GM21390 (cell line): ENCODE data around the gene CD226.
"Not testable (repeated sequence)": the region's sequence is repeated elsewhere in the genome, so short reads cannot be mapped to it uniquely, and the experiment has no call there.

Experiments used
- ATAC-seq: cut with Tn5 transposase; IDR thresholded peaks from one replicate; pipeline ENCODE4 v1.9.1; 2021; ENCODE audit not compliant: unreplicated experiment

The CD226 gene

DNA sequence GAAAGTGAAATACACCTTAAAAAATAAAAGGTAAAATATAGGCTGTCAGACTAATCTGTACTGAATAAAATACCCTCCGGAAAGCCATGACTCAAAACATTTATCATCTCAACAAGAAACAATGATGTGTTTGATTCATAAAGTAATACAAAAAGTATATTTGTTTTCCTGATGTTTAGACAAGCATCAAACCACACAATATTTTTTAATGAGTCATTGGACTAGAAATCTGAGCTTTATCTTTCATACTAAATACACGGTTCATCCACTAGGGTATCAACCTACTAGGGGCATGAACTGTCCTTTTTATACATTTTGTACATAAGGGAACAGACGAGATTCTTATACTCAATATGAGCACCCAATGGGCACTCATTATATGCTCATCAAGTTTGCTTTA lies 31.3 kb downstream of the CD226 start:
- ATAC-seq, result no peak

DNA sequence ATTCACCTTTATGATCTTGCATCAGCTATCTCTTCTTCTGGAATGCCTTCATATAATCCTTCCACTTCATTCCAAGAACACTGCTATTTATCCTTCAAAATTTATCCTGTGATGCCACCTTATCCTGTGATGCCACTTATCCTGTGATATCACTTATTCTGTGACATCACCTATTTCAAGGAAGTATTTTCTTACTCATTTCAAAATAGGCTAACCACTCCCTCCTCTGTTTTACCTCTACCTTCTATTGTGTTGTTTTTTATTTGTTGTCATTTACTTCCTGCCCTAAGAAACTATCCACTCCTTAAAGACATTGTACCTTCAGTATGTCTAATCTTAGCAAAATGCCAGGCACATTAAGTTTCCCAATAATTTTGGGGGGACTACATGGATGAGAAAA lies 38.8 kb downstream of the CD226 start:
- ATAC-seq, result no peak

DNA sequence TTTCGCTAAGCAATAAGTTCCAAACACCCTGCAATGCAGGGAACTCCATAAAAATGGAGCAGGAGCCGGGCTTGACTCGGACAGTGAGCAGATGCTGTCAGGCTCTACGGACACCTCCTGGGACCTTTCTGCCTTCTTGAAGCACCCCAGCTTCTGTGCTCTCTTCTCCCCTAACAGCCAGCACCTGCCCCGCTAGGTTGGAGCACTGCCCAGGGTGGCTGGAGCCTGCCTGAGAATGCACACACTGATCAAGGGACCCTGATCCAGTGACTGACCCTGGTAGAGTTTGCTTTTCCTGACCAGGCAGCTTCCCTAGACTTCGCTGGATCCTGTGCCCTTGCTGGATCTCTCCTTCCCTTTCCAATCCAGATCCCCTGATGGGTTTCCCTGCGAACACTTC lies 40.9 kb downstream of the CD226 start:
- ATAC-seq, result no peak

GRCh38 chr18:69900941-69901340 lies 46.7 kb downstream of the CD226 start:
- ATAC-seq, result no peak

- not testable (repeated sequence) for ATAC-seq
Observed at GRCh38 chr18:69899154-69899923, 48.3 kb downstream of the CD226 start.

- ATAC-seq, result peak; percentile 28
Observed at GRCh38 chr18:69898241-69898861, 49.3 kb downstream of the CD226 start.

DNA sequence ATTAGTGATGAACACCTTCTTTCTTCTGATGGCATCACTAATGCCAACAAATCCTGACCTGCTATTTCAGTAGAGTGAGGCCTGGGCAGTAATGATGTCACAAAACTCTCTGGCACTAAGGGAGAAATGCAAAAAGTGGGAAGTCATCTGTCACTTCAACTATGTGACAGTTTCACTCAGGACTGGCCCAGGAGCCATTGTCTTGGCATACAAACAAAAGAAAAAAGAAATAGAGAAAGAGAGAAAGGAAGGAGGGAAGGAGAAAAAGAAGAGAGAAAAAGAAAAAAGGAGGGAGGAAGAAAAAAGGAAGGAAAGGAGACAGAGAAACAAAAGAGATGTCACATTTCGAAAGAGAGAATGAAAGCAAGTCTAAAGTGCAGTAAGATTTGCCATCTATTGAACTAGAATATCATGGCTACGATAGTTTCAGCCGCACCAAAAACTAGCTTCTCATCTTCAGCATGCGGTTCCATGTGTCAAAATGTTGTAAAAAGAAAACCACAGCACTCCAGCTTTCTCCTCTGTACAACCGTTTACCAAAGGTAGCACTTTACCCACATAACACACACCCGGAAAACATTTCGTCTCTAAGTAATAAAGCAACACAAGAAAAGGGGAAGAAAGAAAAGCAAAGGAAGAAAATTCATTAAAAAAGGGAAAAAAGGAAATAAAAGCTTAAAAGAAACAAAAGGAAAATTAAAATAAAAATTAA lies 50.1 kb downstream of the CD226 start:
- ATAC-seq, result peak; percentile 59

DNA sequence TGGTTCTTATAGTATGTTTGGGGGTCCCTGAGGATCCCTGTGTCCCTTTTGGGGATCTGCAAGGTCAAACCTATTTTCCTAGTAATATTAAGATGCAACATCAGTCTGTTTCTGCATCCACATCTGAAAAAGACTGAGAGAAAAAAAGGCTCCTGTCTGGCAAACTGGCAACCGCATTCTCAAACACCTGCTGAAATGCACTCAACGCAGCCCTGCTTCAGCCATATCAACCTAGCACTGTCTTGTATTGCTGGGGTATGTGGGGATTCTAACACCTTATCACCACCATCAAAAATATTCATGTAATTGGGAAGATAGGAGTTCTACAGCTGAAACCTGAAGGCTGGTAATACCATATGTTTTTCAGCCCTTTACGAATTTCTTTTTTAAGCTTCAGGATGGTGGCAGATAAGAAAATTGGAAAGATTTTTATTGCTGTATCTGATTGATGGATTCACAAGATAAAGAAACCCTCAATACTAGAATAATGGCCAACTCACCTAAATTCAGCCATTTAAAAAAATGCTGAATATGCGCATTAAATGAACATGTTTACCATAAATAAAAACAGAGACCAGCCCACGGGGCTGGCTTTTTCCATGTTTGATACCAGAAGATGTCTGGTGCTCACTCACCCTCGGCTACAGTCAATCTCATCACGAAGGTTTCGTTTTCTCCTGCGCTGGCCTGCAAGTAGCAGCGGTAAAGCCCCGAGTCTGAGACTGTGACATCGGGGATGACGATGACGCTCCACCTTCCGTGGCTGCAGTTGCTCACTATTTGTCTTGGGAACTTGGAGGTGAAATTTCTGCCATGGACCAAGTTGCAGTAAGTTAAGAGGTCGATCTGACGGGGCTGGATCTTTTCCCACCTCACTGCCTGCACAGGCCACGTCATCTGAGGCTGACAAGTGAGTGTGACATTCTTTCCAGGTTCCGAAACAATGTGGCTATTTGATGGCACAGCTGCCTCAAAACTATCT lies 52.3 kb downstream of the CD226 start:
- ATAC-seq, result no peak

DNA sequence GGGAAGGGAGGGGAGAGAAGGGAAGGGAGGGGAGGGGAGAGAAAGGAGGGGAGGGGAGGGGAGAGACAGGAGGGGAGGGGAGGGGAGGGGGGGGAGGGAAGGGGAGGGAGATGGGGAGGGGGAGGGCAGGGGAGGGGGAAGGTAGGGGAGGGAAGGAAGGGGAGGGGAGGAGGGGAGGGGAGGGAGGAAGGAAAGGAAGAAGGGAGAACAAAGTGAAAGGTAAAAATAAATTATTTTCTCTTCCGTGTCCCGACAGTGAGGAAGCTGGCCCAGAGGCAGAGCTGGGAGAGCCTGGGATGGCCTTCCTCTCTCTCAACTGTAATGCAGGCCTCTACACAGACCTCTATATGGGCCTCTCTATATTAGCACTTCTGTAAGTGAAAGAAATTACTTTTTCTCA lies 53.2 kb downstream of the CD226 start:
- no peak for ATAC-seq

GRCh38 chr18:69890558-69890957 lies 57.1 kb downstream of the CD226 start:
- no peak for ATAC-seq

DNA sequence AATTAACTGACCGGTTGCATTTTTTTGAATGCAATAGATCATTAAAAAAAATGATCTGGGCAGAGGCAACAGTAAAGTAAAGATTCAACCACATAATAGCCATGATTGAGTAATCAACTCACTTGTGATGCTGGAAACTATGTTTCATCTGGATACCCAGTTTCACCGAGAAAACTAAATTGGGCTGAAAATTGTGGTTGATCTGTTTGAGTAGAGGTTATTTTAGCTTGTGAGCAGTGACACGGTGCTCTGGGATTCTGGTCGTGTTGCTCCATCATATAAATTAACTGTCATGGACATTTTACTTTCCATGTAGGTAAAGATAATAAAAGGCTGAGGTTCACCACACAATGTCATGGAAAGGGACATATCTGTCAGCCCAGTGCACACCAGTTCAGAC lies 58.7 kb downstream of the CD226 start:
- ATAC-seq, result no peak

GRCh38 chr18:69887256-69887655 lies 60.4 kb downstream of the CD226 start:
- ATAC-seq, result no peak

GRCh38 chr18:69885841-69886531 lies 61.7 kb downstream of the CD226 start:
- ATAC-seq, result peak; percentile 75

DNA sequence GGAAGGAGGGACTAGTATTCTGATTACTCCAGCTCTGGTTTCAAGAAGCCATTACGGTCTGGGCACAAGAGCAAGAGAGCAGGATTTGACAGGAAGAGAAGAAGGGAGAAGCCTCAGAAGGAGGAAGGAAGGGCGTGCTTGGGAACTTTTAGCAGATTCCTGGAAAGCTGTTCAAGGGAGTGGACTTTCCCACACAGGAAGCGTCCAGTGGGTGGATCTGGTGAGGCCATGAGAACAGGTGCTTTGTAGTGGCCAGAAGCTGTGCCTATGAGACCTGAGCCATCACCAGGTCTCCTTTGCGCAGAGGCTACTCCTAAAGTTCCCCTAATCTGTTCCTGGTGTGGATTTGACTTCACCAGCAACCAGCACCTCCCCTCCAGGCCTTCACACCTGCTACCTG lies 62.3 kb downstream of the CD226 start:
- no peak for ATAC-seq

DNA sequence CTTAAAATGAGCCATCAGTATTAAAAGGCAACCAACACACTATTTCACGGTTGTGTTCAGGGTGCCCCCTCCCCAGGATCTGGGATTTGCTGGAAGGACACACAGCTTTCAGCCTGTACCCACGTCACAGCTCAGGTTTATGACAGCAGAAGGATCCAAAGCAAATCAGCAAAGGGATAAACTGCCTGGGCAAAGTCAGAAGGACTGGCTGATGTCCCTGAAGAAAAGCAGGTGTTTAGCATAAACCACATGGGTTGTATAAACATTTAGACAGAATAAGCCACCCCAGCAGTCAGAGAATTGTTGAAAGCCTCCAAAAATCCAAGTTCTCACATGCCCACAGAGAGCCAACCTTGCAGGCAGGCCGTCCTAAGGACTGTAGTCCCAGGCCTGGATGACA lies 63.9 kb downstream of the CD226 start:
- no peak for ATAC-seq

DNA sequence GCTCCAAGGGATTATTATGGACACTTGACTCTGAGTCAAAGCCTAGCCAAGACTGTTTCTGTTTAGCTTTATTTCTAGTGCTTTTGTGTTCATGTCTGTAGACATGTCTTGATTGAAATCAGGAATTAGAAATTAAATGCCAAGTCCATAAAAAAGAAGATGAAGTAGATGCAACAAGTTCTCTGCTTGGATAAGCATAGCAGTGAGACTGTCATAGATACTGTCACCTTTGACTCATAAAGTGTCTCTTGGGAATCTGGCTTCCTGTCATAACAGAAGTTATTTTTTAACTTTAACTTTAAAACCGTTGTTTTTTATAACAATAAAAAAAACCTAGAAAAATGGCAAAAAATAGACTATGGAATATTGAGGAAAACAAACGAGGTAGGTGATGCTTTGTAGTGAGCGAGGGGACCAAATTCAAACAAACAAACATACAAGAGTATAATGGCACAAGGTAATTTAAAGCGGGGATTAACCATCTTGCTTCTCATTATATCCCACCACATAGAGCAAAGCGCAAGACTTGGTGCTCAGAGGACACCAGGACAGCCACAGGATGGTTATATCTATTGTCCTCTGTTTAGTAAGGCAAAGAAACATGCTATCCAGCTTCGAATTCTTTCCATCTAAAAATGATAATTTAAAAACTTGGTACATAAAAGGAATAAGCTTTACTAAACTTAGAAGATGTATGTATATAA lies 64.6 kb downstream of the CD226 start:
- peak; percentile 44 for ATAC-seq

DNA sequence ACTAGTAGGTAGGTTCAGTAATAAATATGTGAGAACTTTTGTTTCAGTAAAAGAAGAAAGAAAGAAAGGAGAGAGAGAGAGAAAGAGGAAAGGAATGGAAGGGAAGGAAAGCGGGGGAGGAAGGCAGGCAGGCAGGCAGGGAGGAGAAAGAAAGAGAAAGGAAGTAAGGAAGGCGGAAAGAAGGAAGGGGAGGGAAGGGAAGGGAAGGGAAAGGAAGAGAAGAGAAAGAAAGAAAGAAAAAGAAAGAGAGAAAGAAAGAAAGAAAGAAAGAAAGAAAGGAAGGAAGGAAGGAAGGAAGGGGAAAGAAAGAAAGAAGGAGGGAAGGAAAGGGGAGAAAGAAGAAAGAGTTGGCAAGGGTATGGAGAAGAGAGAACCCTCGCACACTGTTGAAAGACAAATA lies 67.6 kb downstream of the CD226 start:
- no peak for ATAC-seq

DNA sequence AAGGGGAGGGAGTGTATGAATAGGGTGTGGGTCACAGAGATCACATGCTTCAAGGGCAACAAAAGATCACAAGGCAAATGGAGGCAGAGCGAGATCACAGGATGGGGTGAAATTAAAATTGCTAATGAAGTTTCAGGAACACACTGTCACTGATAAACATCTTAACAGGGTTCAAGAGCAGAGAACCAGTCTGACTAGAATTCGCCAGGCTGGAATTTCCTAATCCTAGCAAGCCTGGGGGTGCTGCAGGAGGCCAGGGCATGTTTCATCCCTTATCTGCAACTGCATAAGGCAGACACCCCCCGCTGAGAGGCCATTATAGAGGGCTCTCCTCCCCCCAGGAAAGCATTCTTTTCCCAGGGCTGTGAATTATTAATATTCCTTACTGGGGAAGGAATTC lies 68.6 kb downstream of the CD226 start:
- not testable (repeated sequence) for ATAC-seq

DNA sequence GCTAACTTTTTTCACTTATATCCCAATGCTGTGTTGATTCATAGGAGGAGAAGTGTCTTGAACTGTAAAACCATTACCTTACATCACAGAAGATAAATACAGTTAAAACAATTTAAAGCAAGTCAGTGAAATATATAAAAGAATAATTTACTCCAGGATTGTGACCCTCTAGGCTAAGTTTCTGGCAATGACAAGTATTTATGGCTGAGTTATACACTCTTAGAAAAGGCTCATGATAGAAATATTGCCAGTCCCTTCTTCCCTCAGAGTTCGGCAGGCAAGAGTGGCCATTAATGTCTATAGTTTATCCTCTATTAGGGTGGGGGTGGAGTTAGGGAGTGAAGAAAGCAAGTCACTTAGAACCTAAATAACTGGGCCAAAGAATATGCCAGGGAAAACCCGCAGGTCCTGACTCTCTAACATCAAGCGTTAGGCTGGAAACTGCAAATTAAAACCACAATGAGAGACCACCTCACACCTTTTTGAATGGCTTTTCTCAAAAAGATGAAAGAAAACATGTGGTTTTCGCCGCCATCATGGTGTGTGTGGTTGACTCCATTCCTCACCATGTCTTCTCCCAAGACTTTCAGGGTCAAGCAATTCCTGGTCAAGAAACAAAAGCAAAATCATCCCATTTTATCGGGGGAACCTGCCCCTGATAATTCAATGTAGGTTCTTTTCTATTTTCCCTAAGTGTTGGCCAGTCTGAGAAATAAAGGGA lies 69.3 kb downstream of the CD226 start:
- no peak for ATAC-seq
